ENCODE measurements around the gene BTBD9. TPM values are rescaled to one million over a fixed set of nuclear protein-coding genes. Genes with fewer than 3 reads are reported as not detected.

Gene BTBD9
- polyA plus RNA-seq, 1 donor (not counting 4 experiments of a cell fraction or from before 2014, with no cell fraction given) = 6.8 TPM

DNA sequence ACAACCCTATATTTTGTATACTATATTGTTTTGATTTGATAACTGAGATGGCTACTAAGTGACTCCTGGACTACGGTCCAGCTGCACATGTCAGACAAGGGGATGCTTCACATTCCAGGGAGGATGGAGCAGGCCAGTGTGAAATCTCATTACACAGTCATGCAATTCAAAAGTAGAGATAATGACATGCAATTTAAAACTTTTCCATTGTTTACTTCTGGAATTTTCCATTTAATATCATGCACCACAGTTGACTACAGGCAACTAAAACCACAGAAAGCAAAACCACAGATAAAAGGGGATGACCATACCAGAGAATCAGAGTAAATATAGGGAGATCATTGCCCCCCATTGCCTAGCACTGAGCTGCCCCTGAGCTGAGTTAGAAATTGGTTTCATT is 366.4 kb downstream of the BTBD9 start:
- dilution Hi-C loops (cut with MboI; ENCODE audit: extremely low pct_ligation_motif_present, low sequenced_read_pairs) = no loop called here
- Histone ChIP-seq H3K4me1 (ENCODE audit: control insufficient read depth, extremely low read depth, insufficient read depth, low read length) (no peaks in the 10 kb centered on the region), H4K20me1 (ENCODE audit: control insufficient read depth, extremely low read depth, insufficient read depth, low read length) (no peaks in the 10 kb centered on the region), H3K9ac (ENCODE audit: control insufficient read depth, extremely low read depth, insufficient read depth, low read length) (no peak overlapping the region), H3K9me1 (ENCODE audit: control insufficient read depth, extremely low read depth, insufficient read depth, low read length) (no peaks in the 10 kb centered on the region), H3K27ac (ENCODE audit: control insufficient read depth, insufficient read depth, low read length) (no peak overlapping the region), H2AFZ (ENCODE audit: control insufficient read depth, low read length) (no peak overlapping the region), H3K79me2 (ENCODE audit: control insufficient read depth, insufficient read depth, low read length) (no peaks in the 10 kb centered on the region), H3K9me3 (ENCODE audit: control insufficient read depth, low read depth, low read length) (no peaks in the 10 kb centered on the region), H3K4me3 (ENCODE audit: control insufficient read depth in 2 of 3, extremely low read depth in 1 of 3, insufficient read depth in 2 of 3, low read depth in 1 of 3, low read length in 3 of 3) (no peak overlapping the region), H3K36me3 (ENCODE audit: control insufficient read depth in 2 of 2, extremely low read depth in 1 of 2, insufficient read depth in 2 of 2, low read length in 2 of 2) (no peaks in the 10 kb centered on the region), H3K27me3 (ENCODE audit: control insufficient read depth, extremely low read depth, insufficient read depth, low read length) (no peaks in the 10 kb centered on the region), H3K4me2 (ENCODE audit: control insufficient read depth, extremely low read depth, insufficient read depth, low read depth, low read length) (no peak overlapping the region)
- no peak for FAIRE-seq
- no peak for DNase-seq (ENCODE audit: low read depth, low spot score)
- TF ChIP-seq CTCF (optimal IDR thresholded peaks at IDR 0.05 in 1 of 3, IDR thresholded peaks at IDR 0.05 in 1 of 3, conservative IDR thresholded peaks at IDR 0.05 in 1 of 3; ENCODE audit: extremely low read depth in 1 of 3, insufficient read depth in 2 of 3, low read length in 3 of 3) = no peak
- TF ChIP-seq EZH2 (IDR thresholded peaks at IDR 0.05; ENCODE audit: low read length) = no peak

GRCh38 chr6:38272222-38272621 is 367.5 kb downstream of the BTBD9 start:
- no peak for TF ChIP-seq CTCF (optimal IDR thresholded peaks at IDR 0.05 in 1 of 3, IDR thresholded peaks at IDR 0.05 in 1 of 3, conservative IDR thresholded peaks at IDR 0.05 in 1 of 3; ENCODE audit: extremely low read depth in 1 of 3, insufficient read depth in 2 of 3, low read length in 3 of 3)
- TF ChIP-seq EZH2 (IDR thresholded peaks at IDR 0.05; ENCODE audit: low read length) = no peak
- no peaks in the 10 kb centered on the region for H3K4me1 ChIP-seq (ENCODE audit: control insufficient read depth, extremely low read depth, insufficient read depth, low read length)
- dilution Hi-C loops (cut with MboI; ENCODE audit: extremely low pct_ligation_motif_present, low sequenced_read_pairs) = no loop called here

More at GRCh38 chr6:38272222-38272621, 367.5 kb downstream of the BTBD9 start:
- FAIRE-seq (no peak), DNase-seq (ENCODE audit: low read depth, low spot score) (no peak)
- Histone ChIP-seq H3K9ac (ENCODE audit: control insufficient read depth, extremely low read depth, insufficient read depth, low read length) (no peak overlapping the region), H3K9me3 (ENCODE audit: control insufficient read depth, low read depth, low read length) (no peaks in the 10 kb centered on the region), H3K9me1 (ENCODE audit: control insufficient read depth, extremely low read depth, insufficient read depth, low read length) (no peaks in the 10 kb centered on the region), H3K4me2 (ENCODE audit: control insufficient read depth, extremely low read depth, insufficient read depth, low read depth, low read length) (no peak overlapping the region), H3K79me2 (ENCODE audit: control insufficient read depth, insufficient read depth, low read length) (no peaks in the 10 kb centered on the region), H3K27ac (ENCODE audit: control insufficient read depth, insufficient read depth, low read length) (no peak overlapping the region), H2AFZ (ENCODE audit: control insufficient read depth, low read length) (no peak overlapping the region), H3K36me3 (ENCODE audit: control insufficient read depth in 2 of 2, extremely low read depth in 1 of 2, insufficient read depth in 2 of 2, low read length in 2 of 2) (no peaks in the 10 kb centered on the region), H3K4me3 (ENCODE audit: control insufficient read depth in 2 of 3, extremely low read depth in 1 of 3, insufficient read depth in 2 of 3, low read depth in 1 of 3, low read length in 3 of 3) (no peak overlapping the region), H3K27me3 (ENCODE audit: control insufficient read depth, extremely low read depth, insufficient read depth, low read length) (no peaks in the 10 kb centered on the region), H4K20me1 (ENCODE audit: control insufficient read depth, extremely low read depth, insufficient read depth, low read length) (no peaks in the 10 kb centered on the region)
